ENCODE data around the gene TMEM81.

TMEM81 gene

GRCh38 chr1:205059660-205060059, 24.6 kb downstream of the TMEM81 start:
- no peak for DNase-seq (ENCODE audit: low read depth)

GRCh38 chr1:205058853-205059252, 25.4 kb downstream of the TMEM81 start:
- DNase-seq (ENCODE audit: low read depth): no peak

GRCh38 chr1:205057808-205058575, 26.3 kb downstream of the TMEM81 start:
- DNase-seq (ENCODE audit: low read depth): no peak

GRCh38 chr1:205056956-205057568, 27.2 kb downstream of the TMEM81 start:
- DNase-seq (ENCODE audit: low read depth): no peak

GRCh38 chr1:205056188-205056611, 28.1 kb downstream of the TMEM81 start:
- DNase-seq (ENCODE audit: low read depth): no peak

GRCh38 chr1:205054013-205054412, 30.2 kb downstream of the TMEM81 start:
- DNase-seq (ENCODE audit: low read depth): no peak

GRCh38 chr1:205053296-205053695, 31.0 kb downstream of the TMEM81 start:
- DNase-seq (ENCODE audit: low read depth): no peak

GRCh38 chr1:205052690-205053089, 31.6 kb downstream of the TMEM81 start:
- DNase-seq (ENCODE audit: low read depth): no peak

GRCh38 chr1:205049479-205049878, 34.8 kb downstream of the TMEM81 start:
- no peak for DNase-seq (ENCODE audit: low read depth)

- no peak for DNase-seq (ENCODE audit: low read depth)
These were observed 35.9 kb downstream of the TMEM81 start for GRCh38 chr1:205048382-205048781.

- no peak for DNase-seq (ENCODE audit: low read depth)
These were observed 36.5 kb downstream of the TMEM81 start for GRCh38 chr1:205047764-205048231.

- no peak for DNase-seq (ENCODE audit: low read depth)
These were observed 37.4 kb downstream of the TMEM81 start for GRCh38 chr1:205046870-205047269.

GRCh38 chr1:205045146-205045545, 39.1 kb downstream of the TMEM81 start:
- no peak for DNase-seq (ENCODE audit: low read depth)

- no peak for DNase-seq (ENCODE audit: low read depth)
These were observed 39.5 kb downstream of the TMEM81 start for GRCh38 chr1:205044741-205045140.

- DNase-seq (ENCODE audit: low read depth): no peak
These were observed 40.4 kb downstream of the TMEM81 start for GRCh38 chr1:205043866-205044265.

- no peak for DNase-seq (ENCODE audit: low read depth)
These were observed 41.1 kb downstream of the TMEM81 start, which contains the start of gene CNTN2 for GRCh38 chr1:205042911-205043806. Gene CNTN2 (plus strand): TSS chr1:205043212. CDS start chr1:205053186, 9,974 bp downstream.

GRCh38 chr1:205041998-205042910, 42.0 kb downstream of the TMEM81 start:
- no peak for DNase-seq (ENCODE audit: low read depth)

- no peak for DNase-seq (ENCODE audit: low read depth)
These were observed 43.1 kb downstream of the TMEM81 start for GRCh38 chr1:205041001-205041715.

- DNase-seq (ENCODE audit: low read depth): no peak
These were observed 46.0 kb downstream of the TMEM81 start for GRCh38 chr1:205038132-205038786.

- no peak for DNase-seq (ENCODE audit: low read depth)
These were observed 46.7 kb downstream of the TMEM81 start for GRCh38 chr1:205037539-205037938.

All from activated T-cell treated with anti-CD3 and anti-CD28 coated beads for 1 hour (primary cell).